ENCODE measurements around the gene INSYN2B.

INSYN2B gene

GRCh38 chr5:169933616-169934015, 46.7 kb downstream of the INSYN2B start:
- TF ChIP-seq GATA3 (IDR thresholded peaks at IDR 0.05; ENCODE audit: low read depth, low read length) (no peak), GATA2 (IDR thresholded peaks at IDR 0.05; ENCODE audit: low read depth, low read length) (no peak)

GRCh38 chr5:169933127-169933526, 47.2 kb downstream of the INSYN2B start:
- peak; percentile 82 for TF ChIP-seq GATA2 (IDR thresholded peaks at IDR 0.05; ENCODE audit: low read depth, low read length)
- TF ChIP-seq GATA3 (IDR thresholded peaks at IDR 0.05; ENCODE audit: low read depth, low read length) = peak; percentile 49; the same call in 1 of the 2 replicates

DNA sequence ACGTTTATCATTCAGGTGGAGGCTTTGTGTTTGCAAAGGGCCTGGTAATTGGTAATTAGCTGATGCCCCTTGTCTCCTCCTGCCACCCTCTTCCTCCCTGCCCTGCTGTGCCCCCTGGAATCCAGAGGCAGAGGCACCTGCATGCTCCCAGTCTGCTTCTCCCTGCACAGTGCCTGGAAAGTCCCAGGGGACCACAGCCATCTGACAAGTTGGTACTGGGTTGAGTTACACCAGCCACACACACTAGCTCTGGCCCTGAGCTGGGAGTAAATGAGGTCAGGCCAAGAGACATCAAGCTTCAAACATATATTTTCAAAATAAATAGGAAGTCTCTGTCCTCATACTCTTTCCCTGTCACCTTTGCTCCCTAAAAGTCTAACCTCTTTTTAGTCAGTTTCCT, 56.3 kb downstream of the INSYN2B start:
- TF ChIP-seq GATA2 (IDR thresholded peaks at IDR 0.05; ENCODE audit: low read depth, low read length) (no peak), GATA3 (IDR thresholded peaks at IDR 0.05; ENCODE audit: low read depth, low read length) (no peak)

DNA sequence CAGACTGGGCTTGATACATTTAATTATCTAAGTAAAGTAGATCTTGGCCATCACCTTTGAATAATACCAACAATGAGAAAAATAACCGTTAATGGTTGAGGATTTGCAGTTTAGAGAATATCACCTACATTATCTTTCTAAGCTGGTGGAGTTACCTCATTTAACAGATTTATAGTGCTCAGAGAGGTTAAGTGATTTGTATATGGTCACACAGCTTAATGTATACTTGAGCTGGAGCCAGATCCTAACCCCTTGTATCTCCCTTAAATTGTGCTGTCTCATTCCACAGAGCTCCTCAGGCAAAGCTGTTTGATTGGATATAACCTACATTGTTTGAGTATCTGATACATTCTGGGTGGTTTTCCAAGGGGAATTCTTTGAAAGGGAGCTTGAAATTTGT, 57.8 kb downstream of the INSYN2B start:
- no peak for TF ChIP-seq GATA2 (IDR thresholded peaks at IDR 0.05; ENCODE audit: low read depth, low read length)
- no peak for TF ChIP-seq GATA3 (IDR thresholded peaks at IDR 0.05; ENCODE audit: low read depth, low read length)

- TF ChIP-seq GATA2 (IDR thresholded peaks at IDR 0.05; ENCODE audit: low read depth, low read length) (no peak), GATA3 (IDR thresholded peaks at IDR 0.05; ENCODE audit: low read depth, low read length) (no peak)
Observed at GRCh38 chr5:169921949-169922348, 58.3 kb downstream of the INSYN2B start.

- no peak for TF ChIP-seq GATA3 (IDR thresholded peaks at IDR 0.05; ENCODE audit: low read depth, low read length)
- no peak for TF ChIP-seq GATA2 (IDR thresholded peaks at IDR 0.05; ENCODE audit: low read depth, low read length)
Observed at GRCh38 chr5:169921384-169921783, 58.9 kb downstream of the INSYN2B start.

- TF ChIP-seq GATA2 (IDR thresholded peaks at IDR 0.05; ENCODE audit: low read depth, low read length) = no peak
- no peak for TF ChIP-seq GATA3 (IDR thresholded peaks at IDR 0.05; ENCODE audit: low read depth, low read length)
Observed at GRCh38 chr5:169920474-169920873, 59.8 kb downstream of the INSYN2B start.

GRCh38 chr5:169918228-169918627, 62.1 kb downstream of the INSYN2B start:
- TF ChIP-seq GATA2 (IDR thresholded peaks at IDR 0.05; ENCODE audit: low read depth, low read length) = no peak
- TF ChIP-seq GATA3 (IDR thresholded peaks at IDR 0.05; ENCODE audit: low read depth, low read length) = no peak

- TF ChIP-seq GATA3 (IDR thresholded peaks at IDR 0.05; ENCODE audit: low read depth, low read length) (no peak), GATA2 (IDR thresholded peaks at IDR 0.05; ENCODE audit: low read depth, low read length) (no peak)
Observed at GRCh38 chr5:169917500-169917899, 62.8 kb downstream of the INSYN2B start.

- TF ChIP-seq GATA3 (IDR thresholded peaks at IDR 0.05; ENCODE audit: low read depth, low read length) = no peak
- no peak for TF ChIP-seq GATA2 (IDR thresholded peaks at IDR 0.05; ENCODE audit: low read depth, low read length)
Observed at GRCh38 chr5:169914766-169915165, 65.5 kb downstream of the INSYN2B start.

GRCh38 chr5:169913479-169913878, 66.8 kb downstream of the INSYN2B start:
- TF ChIP-seq GATA2 (IDR thresholded peaks at IDR 0.05; ENCODE audit: low read depth, low read length) (no peak), GATA3 (IDR thresholded peaks at IDR 0.05; ENCODE audit: low read depth, low read length) (no peak)

DNA sequence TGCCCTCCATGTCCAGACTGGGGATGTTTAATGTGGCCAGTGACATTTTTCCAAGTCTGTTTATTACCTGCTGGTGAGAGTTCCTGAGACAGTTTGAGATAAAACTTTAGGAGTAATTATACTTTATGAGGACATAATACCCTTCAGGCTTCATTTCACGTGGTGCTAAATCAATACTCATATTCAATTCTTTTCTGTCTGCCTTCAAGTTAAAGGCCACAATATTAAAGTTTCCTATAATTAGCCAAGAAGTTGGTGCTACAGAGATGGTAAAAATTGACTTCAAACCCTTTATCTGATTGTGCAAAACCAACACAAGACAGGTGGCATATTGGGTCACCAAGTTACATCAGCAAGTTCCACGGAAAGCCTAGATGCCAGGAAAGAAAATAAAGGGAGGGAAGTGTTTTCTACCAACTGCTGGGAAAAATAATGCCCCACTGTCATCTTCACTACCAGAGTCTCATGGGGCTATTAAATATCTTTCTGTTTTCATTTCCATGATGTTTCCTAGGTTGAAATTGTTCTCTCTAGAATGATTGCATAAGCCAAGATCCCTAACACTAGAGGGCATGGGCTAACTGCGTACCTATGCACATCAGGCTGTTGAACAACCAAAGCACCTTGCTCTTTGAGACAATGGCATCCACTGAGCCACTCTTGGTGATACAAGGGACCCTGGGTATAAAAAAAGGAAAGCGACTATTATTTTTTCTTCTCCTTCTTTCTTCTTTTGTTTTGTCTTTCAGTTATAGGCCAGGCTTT, 68.7 kb downstream of the INSYN2B start:
- TF ChIP-seq GATA2 (IDR thresholded peaks at IDR 0.05; ENCODE audit: low read depth, low read length) (no peak), GATA3 (IDR thresholded peaks at IDR 0.05; ENCODE audit: low read depth, low read length) (no peak)

GRCh38 chr5:169910393-169910792, 69.9 kb downstream of the INSYN2B start:
- TF ChIP-seq GATA2 (IDR thresholded peaks at IDR 0.05; ENCODE audit: low read depth, low read length) (no peak), GATA3 (IDR thresholded peaks at IDR 0.05; ENCODE audit: low read depth, low read length) (no peak)

DNA sequence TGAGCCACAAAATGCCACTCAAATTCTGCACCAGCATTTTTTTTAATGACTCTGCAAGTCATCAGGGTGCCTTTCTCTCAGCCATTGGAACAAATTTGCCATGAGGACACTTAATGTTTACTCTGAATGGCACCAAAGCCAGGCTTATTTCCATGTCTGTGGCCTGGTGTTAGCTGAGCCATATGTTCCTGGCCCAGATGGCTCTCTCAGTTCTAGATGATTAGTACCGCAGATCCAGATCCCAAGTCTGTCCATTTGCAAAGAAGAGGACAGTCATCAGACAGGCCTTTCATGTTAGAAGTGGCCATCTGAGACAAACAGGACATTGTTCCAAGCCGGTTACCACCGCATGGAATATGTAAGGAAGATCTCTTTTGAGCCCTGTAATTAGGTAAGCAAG, 70.3 kb downstream of the INSYN2B start:
- TF ChIP-seq GATA2 (IDR thresholded peaks at IDR 0.05; ENCODE audit: low read depth, low read length) (no peak), GATA3 (IDR thresholded peaks at IDR 0.05; ENCODE audit: low read depth, low read length) (no peak)

DNA sequence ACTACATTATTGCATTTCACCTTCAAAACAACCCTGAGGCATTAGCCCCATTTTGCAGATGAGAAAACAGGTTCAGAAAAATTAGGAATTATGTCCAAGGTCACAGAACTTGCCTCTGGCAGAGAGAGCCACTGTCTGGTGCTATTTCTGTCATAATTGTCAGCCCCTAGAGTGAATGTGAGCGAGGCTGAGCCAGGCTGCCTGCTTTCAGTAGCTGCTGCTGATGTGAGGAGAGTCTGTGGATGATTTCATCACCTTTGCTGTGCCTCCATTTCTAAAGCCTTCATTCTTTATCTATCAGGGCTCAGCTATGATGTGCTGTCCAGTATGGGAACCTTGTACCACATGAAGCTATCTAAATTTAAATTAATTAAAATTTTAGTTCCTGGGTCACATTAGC, 71.4 kb downstream of the INSYN2B start:
- TF ChIP-seq GATA2 (IDR thresholded peaks at IDR 0.05; ENCODE audit: low read depth, low read length) = no peak
- no peak for TF ChIP-seq GATA3 (IDR thresholded peaks at IDR 0.05; ENCODE audit: low read depth, low read length)

Data from SH-SY5Y (cell line).